Aorta (tissue), 5 donors: ENCODE results near the gene SLC7A6OS. TPM values are rescaled to one million over a fixed set of nuclear protein-coding genes. Genes with fewer than 3 reads are reported as not detected.

Source experiments
- ATAC-seq: fragments of 200-7000 bp; cut with Tn5 transposase; one replicate; pipeline ENCODE4 v1.9.1; 2022; ENCODE audit warnings: moderate library complexity; ENCODE audit not compliant: low FRiP score
- DNase-seq, 2 donors: peaks; one replicate each; pipeline ENCODE4 v3.0.0-alpha.2; 2020
- H3K27ac ChIP-seq, 2 donors: one replicate each; pipeline ENCODE4 v1.5.1; 2013; ENCODE audit warnings: low read length in 2 of 2, mild to moderate bottlenecking in 2 of 2, moderate library complexity in 2 of 2, control low read depth in 1 of 2, inconsistent platforms in 1 of 2, low read depth in 1 of 2
- H3K27me3 ChIP-seq, 2 donors: one replicate each; pipeline ENCODE4 v1.6.1; 2013; ENCODE audit warnings: control low read depth in 1 of 2, low read length in 1 of 2, mild to moderate bottlenecking in 1 of 2, moderate library complexity in 1 of 2; ENCODE audit not compliant: insufficient read depth in 2 of 2, control insufficient read depth in 1 of 2
- H3K36me3 ChIP-seq, 2 donors: one replicate each; pipeline ENCODE4 v1.6.1; 2013; ENCODE audit warnings: control low read depth in 1 of 2, low read length in 1 of 2, mild to moderate bottlenecking in 1 of 2; ENCODE audit not compliant: insufficient read depth in 2 of 2, control insufficient read depth in 1 of 2
- H3K4me1 ChIP-seq, 2 donors: one replicate each; pipeline ENCODE4 v1.6.1; 2013; ENCODE audit warnings: low read length in 2 of 2, control low read depth in 1 of 2, mild to moderate bottlenecking in 1 of 2, moderate library complexity in 1 of 2; ENCODE audit not compliant: insufficient read depth in 2 of 2, control insufficient read depth in 1 of 2
- H3K4me3 ChIP-seq, 2 donors: one replicate each; pipeline ENCODE4 v1.5.1; 2013; ENCODE audit warnings: low read length in 2 of 2, control low read depth in 1 of 2, mild to moderate bottlenecking in 1 of 2
- H3K9me3 ChIP-seq: one replicate; pipeline ENCODE4 v1.6.1; 2013; ENCODE audit warnings: mild to moderate bottlenecking, low read length; ENCODE audit not compliant: control insufficient read depth
- WGBS, 2 donors: extraction: QIAGEN DNeasy Blood & Tissue Kit; methylation state at CpG; one replicate each; pipeline ENCODE4 v1.1.7; 2013; 5-methylcytosine and 5-hydroxymethylcytosine counted together
- intact Hi-C, 2 donors: fragments of 100-400 bp; cut with DNase I; formaldehyde crosslinking; loops; one replicate each; pipeline versions ENCODE4 v1.14.2 to v1.15.0; 2022
- polyA plus RNA-seq, 2 donors: library from polyadenylated mRNA; stranded (reverse); fragments of 200-250 nt; gene quantifications; one replicate each; pipeline ENCODE4 v1.2.3, GENCODE V29; 2013
- total RNA-seq, 2 donors: library from RNA; stranded (reverse); fragmentation: NEBNext Ultra II Directional; extraction: Animal tissue kit (Norgen Biotek cat#: 25700); gene quantifications; one replicate each; pipeline ENCODE4 v1.2.1, GENCODE V29; 2021
- donor health status: healthy with polysubstance abuse.
- donor health status: Bipolar disorder and iron deficiency.
- donor health status: DM: no; HTN: no; CAD: no.
- donor health status: DM: no; HTN: no; CAD: no.
- donor health status: DM: yes; HTN: yes; CAD: no.

The SLC7A6OS gene
- total and polyA plus RNA-seq, 4 donors, result 4.0 to 21.1 (median 11.0) TPM

- WGBS, 2 donors, result 87% methylated on average over 26 to 27 of the region's 27 CpGs
- no peak overlapping the region for H3K4me3 ChIP-seq
- peak overlapping the region in 1 of 2 donors; percentile 3 for H3K27ac ChIP-seq
- ATAC-seq (no peak), DNase-seq (no peak)
- intact Hi-C loops, result no loop called here
- H3K36me3 ChIP-seq, result peaks cover 0 to 6% of the 10 kb centered on the region in 2 donors
- no peaks in the 10 kb centered on the region for H3K4me1 ChIP-seq
- no peaks in the 10 kb centered on the region for H3K9me3 ChIP-seq
- no peaks in the 10 kb centered on the region for H3K27me3 ChIP-seq
Measured at GRCh38 chr16:68259007-68259825, 51.5 kb downstream of the SLC7A6OS start.

- ATAC-seq (peak; percentile 73), DNase-seq (peak; percentile 73 to 83)
- peaks cover 0 to 7% of the 10 kb centered on the region in 2 donors for H3K36me3 ChIP-seq
- no peaks in the 10 kb centered on the region for H3K27me3 ChIP-seq
- intact Hi-C loops, result no loop called here
- H3K4me3 ChIP-seq, result no peak overlapping the region
- no peaks in the 10 kb centered on the region for H3K9me3 ChIP-seq
- peak overlapping the region; percentile 17 to 64 for H3K27ac ChIP-seq
- WGBS, 2 donors, result 43 to 44% methylated on average over 13 of the region's 13 CpGs
- H3K4me1 ChIP-seq, result no peaks in the 10 kb centered on the region
Measured at GRCh38 chr16:68257906-68258800, 52.6 kb downstream of the SLC7A6OS start.

GRCh38 chr16:68257251-68257905 is 53.4 kb downstream of the SLC7A6OS start:
- no peaks in the 10 kb centered on the region for H3K27me3 ChIP-seq
- DNase-seq (no peak), ATAC-seq (no peak)
- WGBS, 2 donors, result 85% methylated on average over 6 of the region's 6 CpGs
- H3K27ac ChIP-seq, result peak overlapping the region; percentile 17 to 64
- H3K4me1 ChIP-seq, result no peaks in the 10 kb centered on the region
- intact Hi-C loops, result no loop called here
- no peaks in the 10 kb centered on the region for H3K9me3 ChIP-seq
- H3K4me3 ChIP-seq, result no peak overlapping the region
- peaks cover 0 to 7% of the 10 kb centered on the region in 2 donors for H3K36me3 ChIP-seq

- H3K4me3 ChIP-seq, result no peak overlapping the region
- H3K4me1 ChIP-seq, result no peaks in the 10 kb centered on the region
- WGBS, 2 donors, result 89% methylated on average over 16 to 18 of the region's 18 CpGs
- ATAC-seq, result no peak
- no peaks in the 10 kb centered on the region for H3K9me3 ChIP-seq
- H3K27me3 ChIP-seq, result no peaks in the 10 kb centered on the region
- intact Hi-C loops, result no loop called here
- no peak for DNase-seq
- H3K27ac ChIP-seq, result no peak overlapping the region
- peaks cover 0 to 7% of the 10 kb centered on the region in 2 donors for H3K36me3 ChIP-seq
Measured at GRCh38 chr16:68255712-68256111, 55.0 kb downstream of the SLC7A6OS start.

- DNase-seq, result no peak
- H3K4me1 ChIP-seq, result no peaks in the 10 kb centered on the region
- no peak overlapping the region for H3K4me3 ChIP-seq
- intact Hi-C loops, result no loop called here
- no peaks in the 10 kb centered on the region for H3K27me3 ChIP-seq
- H3K27ac ChIP-seq, result no peak overlapping the region
- peaks cover 0 to 4% of the 10 kb centered on the region in 2 donors for H3K36me3 ChIP-seq
- ATAC-seq, result no peak
- no peaks in the 10 kb centered on the region for H3K9me3 ChIP-seq
- WGBS, 2 donors, result 90 to 93% methylated on average over 4 of the region's 4 CpGs
Measured at GRCh38 chr16:68253721-68254120, 57.0 kb downstream of the SLC7A6OS start.

- peak overlapping the region in 1 of 2 donors; percentile 31 for H3K27ac ChIP-seq
- H3K4me3 ChIP-seq, result no peak overlapping the region
- DNase-seq, result no peak
- intact Hi-C loops, result no loop called here
- 70 to 77% methylated on average over 5 of the region's 5 CpGs for WGBS, 2 donors
- no peak for ATAC-seq
- H3K9me3 ChIP-seq, result no peaks in the 10 kb centered on the region
- H3K4me1 ChIP-seq, result no peaks in the 10 kb centered on the region
- peaks cover 0 to 4% of the 10 kb centered on the region in 2 donors for H3K36me3 ChIP-seq
- H3K27me3 ChIP-seq, result no peaks in the 10 kb centered on the region
Measured at GRCh38 chr16:68252383-68252782, 58.4 kb downstream of the SLC7A6OS start.

GRCh38 chr16:68251832-68252231 is 58.9 kb downstream of the SLC7A6OS start:
- ATAC-seq (no peak), DNase-seq (no peak)
- no peaks in the 10 kb centered on the region for H3K4me1 ChIP-seq
- no peaks in the 10 kb centered on the region for H3K27me3 ChIP-seq
- H3K27ac ChIP-seq, result peak overlapping the region in 1 of 2 donors; percentile 31
- H3K4me3 ChIP-seq, result no peak overlapping the region
- WGBS, 2 donors, result 47 to 52% methylated on average over 5 of the region's 5 CpGs
- H3K36me3 ChIP-seq, result peaks cover 0 to 4% of the 10 kb centered on the region in 2 donors
- intact Hi-C loops, result no loop called here
- no peaks in the 10 kb centered on the region for H3K9me3 ChIP-seq

GRCh38 chr16:68250951-68251350 is 59.8 kb downstream of the SLC7A6OS start:
- Histone ChIP-seq H3K27me3 (no peaks in the 10 kb centered on the region), H3K4me1 (no peaks in the 10 kb centered on the region), H3K9me3 (no peaks in the 10 kb centered on the region), H3K27ac (no peak overlapping the region), H3K36me3 (peaks cover 0 to 4% of the 10 kb centered on the region in 2 donors), H3K4me3 (no peak overlapping the region)
- no peak for ATAC-seq
- WGBS, 2 donors, result 91 to 92% methylated on average over 6 of the region's 6 CpGs
- no peak for DNase-seq
- intact Hi-C loops, result no loop called here
